OCI-LY3 (cell line): ENCODE data around the gene ARNT2.

Experiments used
- EZH2phosphoT487 ChIP-seq: fragments of 200-600 bp; shearing (Covaris generic); IDR thresholded peaks from 2 replicates; pipeline ENCODE4 v1.6.1; 2018; ENCODE audit warnings: antibody characterized with exemption, mixed run types, low read depth
- TF ChIP-seq, protein P1 (sequence below): fragments of 200-600, 300-600 bp; sonication (generic); IDR thresholded peaks from 2 replicates; pipeline ENCODE4 v1.5.1; 2014; ENCODE audit warnings: antibody characterized with exemption, low read length, low read depth

DNA sequence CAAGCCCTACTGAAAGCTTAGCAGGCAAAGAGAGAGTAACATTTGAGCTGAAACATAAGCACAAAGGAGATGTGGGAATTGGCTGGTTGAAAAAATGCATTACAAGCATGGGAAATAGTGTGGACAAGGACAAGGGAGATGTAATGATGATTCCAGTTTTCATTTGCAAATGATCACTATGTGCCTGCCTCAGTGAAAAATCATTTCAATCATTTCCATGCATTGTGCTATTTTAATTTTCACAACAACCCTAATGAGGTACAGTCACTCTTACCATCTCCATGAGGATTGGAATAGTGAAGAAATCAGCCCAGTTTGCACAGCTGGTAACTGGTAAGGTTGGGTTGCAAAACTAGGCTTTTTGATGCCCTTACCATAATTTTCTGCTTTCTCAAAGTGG lies 123.2 kb downstream of the ARNT2 start:
- TF ChIP-seq, protein P1, sequence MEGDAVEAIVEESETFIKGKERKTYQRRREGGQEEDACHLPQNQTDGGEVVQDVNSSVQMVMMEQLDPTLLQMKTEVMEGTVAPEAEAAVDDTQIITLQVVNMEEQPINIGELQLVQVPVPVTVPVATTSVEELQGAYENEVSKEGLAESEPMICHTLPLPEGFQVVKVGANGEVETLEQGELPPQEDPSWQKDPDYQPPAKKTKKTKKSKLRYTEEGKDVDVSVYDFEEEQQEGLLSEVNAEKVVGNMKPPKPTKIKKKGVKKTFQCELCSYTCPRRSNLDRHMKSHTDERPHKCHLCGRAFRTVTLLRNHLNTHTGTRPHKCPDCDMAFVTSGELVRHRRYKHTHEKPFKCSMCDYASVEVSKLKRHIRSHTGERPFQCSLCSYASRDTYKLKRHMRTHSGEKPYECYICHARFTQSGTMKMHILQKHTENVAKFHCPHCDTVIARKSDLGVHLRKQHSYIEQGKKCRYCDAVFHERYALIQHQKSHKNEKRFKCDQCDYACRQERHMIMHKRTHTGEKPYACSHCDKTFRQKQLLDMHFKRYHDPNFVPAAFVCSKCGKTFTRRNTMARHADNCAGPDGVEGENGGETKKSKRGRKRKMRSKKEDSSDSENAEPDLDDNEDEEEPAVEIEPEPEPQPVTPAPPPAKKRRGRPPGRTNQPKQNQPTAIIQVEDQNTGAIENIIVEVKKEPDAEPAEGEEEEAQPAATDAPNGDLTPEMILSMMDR, result no peak
- TF ChIP-seq EZH2phosphoT487, result no peak
